Measurements from ENCODE around the gene DOCK2. TPM values are rescaled to one million over a fixed set of nuclear protein-coding genes. Genes with fewer than 3 reads are reported as not detected.

DOCK2 gene
- total RNA-seq, 1 experiment from 2014 or later = 0.42 TPM

GRCh38 chr5:169809281-169809680 lies 172.2 kb downstream of the DOCK2 start:
- Mint-ChIP-seq H3K27me3 (ENCODE audit: insufficient read depth, unreplicated experiment) (no peaks in the 10 kb centered on the region), H3K4me3 (ENCODE audit: unreplicated experiment) (no peak overlapping the region), H3K9me3 (ENCODE audit: unreplicated experiment) (no peaks in the 10 kb centered on the region), H3K27ac (ENCODE audit: low read depth, unreplicated experiment) (no peak overlapping the region), H3K4me1 (ENCODE audit: insufficient read depth, unreplicated experiment) (no peaks in the 10 kb centered on the region), H3K36me3 (ENCODE audit: insufficient read depth, unreplicated experiment) (no peaks in the 10 kb centered on the region)
- ChIA-PET CTCF (interaction anchor here (0.6 to 1.9 kb wide), 4 partner anchors 8 to 171 kb away, joined by 3 to 4 read pairs (median 4); partner anchors contain the start of gene INSYN2B), POLR2A (no interaction called here)
- intact Hi-C loops (cut with micrococcal nuclease) = no loop called here
- no peak for TF ChIP-seq CTCF (IDR thresholded peaks at IDR 0.05; ENCODE audit: unreplicated experiment)
- no peak for DNase-seq (ENCODE audit: unreplicated experiment)
- BruUV-seq (replicated peaks) = no TSS peak

- Mint-ChIP-seq H3K36me3 (ENCODE audit: insufficient read depth, unreplicated experiment) (no peaks in the 10 kb centered on the region), H3K4me3 (ENCODE audit: unreplicated experiment) (no peak overlapping the region), H3K9me3 (ENCODE audit: unreplicated experiment) (no peaks in the 10 kb centered on the region), H3K4me1 (ENCODE audit: insufficient read depth, unreplicated experiment) (no peaks in the 10 kb centered on the region), H3K27ac (ENCODE audit: low read depth, unreplicated experiment) (no peak overlapping the region), H3K27me3 (ENCODE audit: insufficient read depth, unreplicated experiment) (no peaks in the 10 kb centered on the region)
- TF ChIP-seq CTCF (IDR thresholded peaks at IDR 0.05; ENCODE audit: unreplicated experiment) = no peak
- intact Hi-C loops (cut with micrococcal nuclease) = no loop called here
- no peak for DNase-seq (ENCODE audit: unreplicated experiment)
- ChIA-PET POLR2A (no interaction called here), CTCF (interaction anchor here (0.7 to 1.9 kb wide), 5 partner anchors 9 to 260 kb away, joined by 3 to 4 read pairs (median 3); no protein-coding TSS in a partner anchor)
- BruUV-seq (replicated peaks) = no TSS peak
Measured at GRCh38 chr5:169810524-169810923, 173.4 kb downstream of the DOCK2 start.

GRCh38 chr5:169811023-169811422 lies 173.9 kb downstream of the DOCK2 start:
- TF ChIP-seq CTCF (IDR thresholded peaks at IDR 0.05; ENCODE audit: unreplicated experiment) = no peak
- intact Hi-C loops (cut with micrococcal nuclease) = no loop called here
- H3K36me3 Mint-ChIP-seq (ENCODE audit: insufficient read depth, unreplicated experiment) = no peaks in the 10 kb centered on the region
- DNase-seq (ENCODE audit: unreplicated experiment) = no peak
- H3K4me1 Mint-ChIP-seq (ENCODE audit: insufficient read depth, unreplicated experiment) = no peaks in the 10 kb centered on the region
- CTCF ChIA-PET = interaction anchor here (0.7 to 1.9 kb wide), 3 partner anchors 10 to 141 kb away, joined by 3 to 4 read pairs (median 3); no protein-coding TSS in a partner anchor
- H3K27ac Mint-ChIP-seq (ENCODE audit: low read depth, unreplicated experiment) = no peak overlapping the region
- no peaks in the 10 kb centered on the region for H3K27me3 Mint-ChIP-seq (ENCODE audit: insufficient read depth, unreplicated experiment)
- H3K9me3 Mint-ChIP-seq (ENCODE audit: unreplicated experiment) = no peaks in the 10 kb centered on the region
- no peak overlapping the region for H3K4me3 Mint-ChIP-seq (ENCODE audit: unreplicated experiment)
- POLR2A ChIA-PET = no interaction called here
- no TSS peak for BruUV-seq (replicated peaks)

- Mint-ChIP-seq H3K36me3 (ENCODE audit: insufficient read depth, unreplicated experiment) (no peaks in the 10 kb centered on the region), H3K4me3 (ENCODE audit: unreplicated experiment) (no peak overlapping the region), H3K27me3 (ENCODE audit: insufficient read depth, unreplicated experiment) (no peaks in the 10 kb centered on the region), H3K4me1 (ENCODE audit: insufficient read depth, unreplicated experiment) (no peaks in the 10 kb centered on the region), H3K27ac (ENCODE audit: low read depth, unreplicated experiment) (no peak overlapping the region), H3K9me3 (ENCODE audit: unreplicated experiment) (no peaks in the 10 kb centered on the region)
- CTCF ChIA-PET = interaction anchor here (0.5 to 0.9 kb wide), 3 partner anchors 110 to 169 kb away, joined by 3 read pairs; no protein-coding TSS in a partner anchor
- no peak for TF ChIP-seq CTCF (IDR thresholded peaks at IDR 0.05; ENCODE audit: unreplicated experiment)
- intact Hi-C loops (cut with micrococcal nuclease) = no loop called here
- DNase-seq (ENCODE audit: unreplicated experiment) = no peak
- POLR2A ChIA-PET = no interaction called here
- BruUV-seq (replicated peaks) = no TSS peak
Measured at GRCh38 chr5:169811680-169812079, 174.6 kb downstream of the DOCK2 start.
